Measurements from ENCODE around the gene HTR4.
"Not testable (repeated sequence)": the region's sequence is repeated elsewhere in the genome, so short reads cannot be mapped to it uniquely, and the experiment has no call there.

Gene HTR4

GRCh38 chr5:148541054-148541835 lies 113.1 kb downstream of the HTR4 start:
- peaks cover 6% of the 10 kb centered on the region for H3K9me3 Mint-ChIP-seq

GRCh38 chr5:148540647-148541046 lies 113.7 kb downstream of the HTR4 start:
- no peak overlapping the region for H3K4me3 Mint-ChIP-seq
- H3K27ac Mint-ChIP-seq: no peak overlapping the region
- peaks cover 5% of the 10 kb centered on the region for H3K27me3 Mint-ChIP-seq
- peaks cover 6% of the 10 kb centered on the region for H3K9me3 Mint-ChIP-seq
- no peaks in the 10 kb centered on the region for H3K4me1 Mint-ChIP-seq
- H3K36me3 Mint-ChIP-seq: no peaks in the 10 kb centered on the region

More at GRCh38 chr5:148541054-148541835, 113.1 kb downstream of the HTR4 start:
- Mint-ChIP-seq H3K4me3 (no peak overlapping the region), H3K36me3 (no peaks in the 10 kb centered on the region), H3K27me3 (peaks cover 5% of the 10 kb centered on the region), H3K4me1 (no peaks in the 10 kb centered on the region), H3K27ac (no peak overlapping the region)

DNA sequence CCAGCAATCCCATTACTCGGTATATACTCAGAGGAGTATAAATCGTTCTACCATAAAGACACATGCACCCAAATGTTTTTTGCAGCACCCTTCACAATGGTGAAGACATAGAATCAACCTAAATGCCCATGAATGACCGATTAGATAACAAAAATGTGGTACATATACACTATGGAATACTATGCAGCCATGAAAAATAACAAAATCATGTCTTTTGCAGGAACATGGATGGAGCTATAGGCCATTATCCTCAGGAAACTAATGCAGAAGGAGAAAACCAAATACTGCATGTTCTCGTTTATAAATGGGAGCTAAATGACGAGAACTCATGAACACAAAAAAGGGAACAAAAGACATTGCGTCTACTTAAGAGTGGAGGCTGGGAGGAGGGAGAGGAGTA lies 114.5 kb downstream of the HTR4 start:
- Mint-ChIP-seq H3K36me3 (no peaks in the 10 kb centered on the region), H3K27me3 (peaks cover 10% of the 10 kb centered on the region), H3K4me3 (no peak overlapping the region), H3K27ac (no peak overlapping the region), H3K9me3 (peaks cover 6% of the 10 kb centered on the region), H3K4me1 (no peaks in the 10 kb centered on the region)

DNA sequence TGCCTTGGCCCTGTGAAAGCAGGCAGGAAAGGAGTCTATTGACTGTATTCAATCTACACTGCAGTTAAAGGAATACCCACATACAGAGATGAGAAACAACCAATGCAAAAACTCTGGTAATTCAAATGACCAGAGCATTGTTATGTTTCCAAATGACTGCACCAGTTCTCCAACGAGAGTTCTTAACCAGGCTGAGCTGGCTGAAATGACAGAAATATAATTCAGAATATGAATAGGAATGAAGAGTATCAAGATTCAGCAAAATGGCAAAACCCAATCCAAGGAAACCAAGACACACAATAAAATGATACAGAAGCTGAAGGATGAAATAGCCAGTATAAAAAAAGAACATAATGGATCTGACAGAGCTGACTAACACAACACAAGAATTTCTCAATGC lies 119.1 kb downstream of the HTR4 start:
- peaks cover 6% of the 10 kb centered on the region for H3K27me3 Mint-ChIP-seq
- no peaks in the 10 kb centered on the region for H3K36me3 Mint-ChIP-seq
- peaks cover 6% of the 10 kb centered on the region for H3K9me3 Mint-ChIP-seq
- no peak overlapping the region for H3K4me3 Mint-ChIP-seq
- no peak overlapping the region for H3K27ac Mint-ChIP-seq
- H3K4me1 Mint-ChIP-seq: no peaks in the 10 kb centered on the region

DNA sequence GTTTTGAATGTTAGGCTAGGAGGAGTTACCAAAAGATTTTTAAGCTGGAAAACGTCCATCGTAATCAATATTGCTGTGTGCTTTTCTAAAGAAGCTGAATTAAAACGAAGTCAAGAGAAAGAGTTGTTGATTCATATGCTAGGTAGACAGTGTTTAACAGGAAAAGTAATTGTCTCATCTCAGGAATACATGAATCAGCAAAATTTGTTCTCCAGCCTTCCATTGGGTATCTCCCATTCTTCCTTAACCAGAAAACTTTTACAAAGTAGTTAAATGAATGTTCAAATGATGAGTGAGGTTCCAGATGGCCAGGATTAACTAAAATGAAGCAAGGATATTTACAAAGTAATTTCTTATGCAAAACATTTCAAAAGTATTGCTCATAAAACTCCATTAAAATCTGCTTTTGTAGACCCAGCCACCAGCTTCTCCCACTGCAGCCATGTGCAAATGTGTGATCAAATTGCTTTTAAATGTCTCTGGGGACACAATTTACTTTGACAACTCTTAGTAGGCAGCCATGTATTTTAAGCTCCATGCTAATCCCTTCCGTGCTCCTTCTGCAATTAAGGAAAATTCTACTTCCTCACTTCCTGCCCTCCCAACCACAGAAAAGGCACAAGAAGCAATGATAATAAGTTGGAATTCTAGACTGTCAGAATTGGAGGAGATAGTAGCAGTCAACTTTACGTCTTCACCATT lies 121.2 kb downstream of the HTR4 start:
- Mint-ChIP-seq H3K4me3 (no peak overlapping the region), H3K27ac (no peak overlapping the region), H3K9me3 (peaks cover 8% of the 10 kb centered on the region), H3K27me3 (peaks cover 8% of the 10 kb centered on the region), H3K36me3 (peaks cover 5% of the 10 kb centered on the region), H3K4me1 (no peaks in the 10 kb centered on the region)

DNA sequence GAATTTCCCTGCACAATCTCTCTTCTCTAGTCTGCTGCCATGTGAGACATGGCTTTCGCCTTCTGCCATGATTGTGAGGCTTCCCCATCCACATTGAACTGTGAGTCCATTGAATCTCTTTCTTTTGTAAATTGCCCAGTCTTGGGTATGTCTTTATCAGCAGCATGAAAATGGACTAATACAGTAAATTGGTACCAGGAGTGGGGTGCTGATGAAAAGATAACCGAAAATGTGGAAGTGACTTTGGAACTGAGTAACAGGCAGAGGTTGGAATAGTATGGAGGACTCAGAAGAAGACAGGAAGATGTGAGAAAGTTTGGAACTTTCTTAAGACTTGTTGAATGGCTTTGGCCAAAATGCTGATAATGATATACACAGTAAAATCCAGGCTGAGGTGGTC lies 124.9 kb downstream of the HTR4 start:
- not testable (repeated sequence) for H3K4me3 Mint-ChIP-seq, H3K4me1 Mint-ChIP-seq, H3K36me3 Mint-ChIP-seq, H3K27ac Mint-ChIP-seq, H3K9me3 Mint-ChIP-seq
- peaks cover 10% of the 10 kb centered on the region for H3K27me3 Mint-ChIP-seq

- Mint-ChIP-seq H3K9me3 (peaks cover 6% of the 10 kb centered on the region), H3K27me3 (peaks cover 14% of the 10 kb centered on the region), H3K36me3 (peaks cover 4% of the 10 kb centered on the region), H3K4me1 (no peaks in the 10 kb centered on the region), H3K27ac (no peak overlapping the region), H3K4me3 (no peak overlapping the region)
These were observed 129.6 kb downstream of the HTR4 start for GRCh38 chr5:148524721-148525120.

- H3K4me1 Mint-ChIP-seq: no peaks in the 10 kb centered on the region
- H3K36me3 Mint-ChIP-seq: no peaks in the 10 kb centered on the region
- H3K27me3 Mint-ChIP-seq: peaks cover 13% of the 10 kb centered on the region
- no peaks in the 10 kb centered on the region for H3K9me3 Mint-ChIP-seq
- no peak overlapping the region for H3K27ac Mint-ChIP-seq
- H3K4me3 Mint-ChIP-seq: no peak overlapping the region
These were observed 131.2 kb downstream of the HTR4 start for GRCh38 chr5:148523139-148523538.

- peaks cover 6% of the 10 kb centered on the region for H3K9me3 Mint-ChIP-seq
These were observed 138.9 kb downstream of the HTR4 start for GRCh38 chr5:148515460-148515859.

DNA sequence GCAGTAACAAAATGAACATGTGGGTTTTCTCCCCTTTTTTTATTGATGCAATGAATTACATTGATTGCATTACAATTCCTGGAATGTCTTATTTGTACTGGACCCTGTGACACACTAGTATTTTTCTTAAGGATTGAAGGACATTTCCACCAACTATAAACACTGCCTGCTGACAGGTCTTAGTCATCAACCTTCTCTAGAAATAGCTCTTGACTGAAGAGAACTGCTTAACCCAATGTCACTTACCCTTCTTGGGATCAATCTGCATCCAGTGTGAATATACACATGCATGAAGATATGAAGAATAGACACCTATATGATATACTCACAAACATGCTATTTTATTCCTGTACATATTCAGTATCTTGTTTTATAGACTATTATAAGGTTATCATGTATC lies 140.0 kb downstream of the HTR4 start:
- Mint-ChIP-seq H3K4me1 (no peaks in the 10 kb centered on the region), H3K9me3 (peaks cover 6% of the 10 kb centered on the region), H3K27me3 (peaks cover 5% of the 10 kb centered on the region), H3K36me3 (no peaks in the 10 kb centered on the region), H3K4me3 (no peak overlapping the region), H3K27ac (no peak overlapping the region)

More at GRCh38 chr5:148515460-148515859, 138.9 kb downstream of the HTR4 start:
- Mint-ChIP-seq H3K4me1 (no peaks in the 10 kb centered on the region), H3K36me3 (no peaks in the 10 kb centered on the region), H3K27me3 (peaks cover 5% of the 10 kb centered on the region), H3K4me3 (no peak overlapping the region), H3K27ac (no peak overlapping the region)

DNA sequence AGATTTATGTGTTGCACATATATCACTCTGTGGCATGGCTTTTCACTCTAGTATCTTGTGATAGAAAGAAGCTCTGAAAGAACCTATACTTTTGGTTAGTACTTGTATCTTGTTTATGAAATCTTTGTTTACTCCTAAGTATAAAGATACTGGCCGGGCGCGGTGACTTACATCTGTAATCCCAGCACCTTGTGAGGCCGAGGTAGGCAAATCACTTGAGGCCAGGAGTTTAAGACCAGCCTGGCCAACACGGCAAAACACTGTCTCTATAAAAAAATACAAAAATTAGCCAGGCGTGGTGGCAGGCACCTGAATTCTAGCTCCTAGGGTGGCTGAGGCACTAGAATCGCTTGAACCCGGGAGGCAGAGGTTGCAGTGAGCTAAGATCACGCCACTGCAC lies 141.8 kb downstream of the HTR4 start:
- peaks cover 1% of the 10 kb centered on the region for H3K27me3 Mint-ChIP-seq
- no peaks in the 10 kb centered on the region for H3K36me3 Mint-ChIP-seq
- H3K9me3 Mint-ChIP-seq: peaks cover 6% of the 10 kb centered on the region
- H3K4me3 Mint-ChIP-seq: no peak overlapping the region
- H3K27ac Mint-ChIP-seq: no peak overlapping the region
- H3K4me1 Mint-ChIP-seq: no peaks in the 10 kb centered on the region

DNA sequence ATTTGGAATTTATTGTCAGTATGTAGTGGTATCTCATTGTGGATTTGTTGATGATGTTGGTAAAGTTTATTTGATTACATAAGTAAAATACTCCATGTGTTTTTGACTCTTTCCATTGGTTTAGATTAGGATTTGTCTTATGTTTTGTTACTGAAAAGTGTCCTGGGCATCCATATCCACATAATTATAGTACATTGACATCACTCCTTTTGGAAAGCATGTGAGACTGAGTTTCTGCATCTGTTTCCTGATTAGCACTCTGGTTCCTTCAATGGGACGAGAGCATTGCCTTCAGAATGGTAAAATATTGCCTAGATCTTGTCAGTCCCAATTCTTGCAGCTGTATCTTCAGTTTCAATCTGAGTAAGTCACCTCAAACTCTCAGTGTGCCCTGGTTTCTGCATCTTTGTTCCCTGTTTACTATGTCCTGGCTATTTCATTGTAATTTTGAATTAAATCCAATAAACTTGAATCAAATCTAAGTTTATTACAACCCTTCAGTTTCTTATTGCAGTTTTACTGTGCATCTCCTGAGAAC lies 142.4 kb downstream of the HTR4 start:
- Mint-ChIP-seq H3K4me3 (no peak overlapping the region), H3K36me3 (no peaks in the 10 kb centered on the region), H3K27ac (no peak overlapping the region), H3K27me3 (peaks cover 1% of the 10 kb centered on the region), H3K4me1 (no peaks in the 10 kb centered on the region), H3K9me3 (peaks cover 6% of the 10 kb centered on the region)

DNA sequence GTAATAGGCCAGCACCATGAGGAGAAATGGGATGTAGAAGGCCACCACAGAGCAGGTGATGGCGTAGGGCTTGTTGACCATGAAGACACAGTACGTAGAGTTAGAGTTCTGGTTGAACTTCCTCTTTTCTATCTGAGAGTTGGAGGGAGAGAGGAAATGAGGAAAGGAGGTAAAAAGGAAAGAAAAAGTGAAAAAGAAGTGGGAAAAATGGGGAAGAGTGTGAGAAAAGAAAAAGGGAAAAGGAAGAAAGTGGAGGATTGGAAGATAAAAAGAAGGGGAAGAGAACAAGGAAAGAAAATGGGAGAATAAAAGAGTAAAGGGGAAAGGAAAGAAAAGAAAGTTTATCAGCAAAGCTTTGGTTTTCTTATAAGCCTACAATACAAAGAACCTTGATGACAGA lies 144.4 kb downstream of the HTR4 start:
- Mint-ChIP-seq H3K4me1 (no peaks in the 10 kb centered on the region), H3K4me3 (no peak overlapping the region), H3K9me3 (no peaks in the 10 kb centered on the region), H3K27me3 (no peaks in the 10 kb centered on the region), H3K27ac (no peak overlapping the region), H3K36me3 (no peaks in the 10 kb centered on the region)

GRCh38 chr5:148507648-148508047 lies 146.7 kb downstream of the HTR4 start:
- no peaks in the 10 kb centered on the region for H3K27me3 Mint-ChIP-seq
- H3K9me3 Mint-ChIP-seq: no peaks in the 10 kb centered on the region
- H3K4me3 Mint-ChIP-seq: no peak overlapping the region
- no peaks in the 10 kb centered on the region for H3K36me3 Mint-ChIP-seq
- no peaks in the 10 kb centered on the region for H3K4me1 Mint-ChIP-seq
- no peak overlapping the region for H3K27ac Mint-ChIP-seq

- Mint-ChIP-seq H3K27ac (no peak overlapping the region), H3K36me3 (no peaks in the 10 kb centered on the region), H3K9me3 (no peaks in the 10 kb centered on the region), H3K27me3 (peaks cover 15% of the 10 kb centered on the region), H3K4me1 (no peaks in the 10 kb centered on the region), H3K4me3 (no peak overlapping the region)
These were observed 154.9 kb downstream of the HTR4 start for GRCh38 chr5:148499452-148499851.

GRCh38 chr5:148497757-148498156 lies 156.6 kb downstream of the HTR4 start:
- H3K27ac Mint-ChIP-seq: no peak overlapping the region
- H3K9me3 Mint-ChIP-seq: no peaks in the 10 kb centered on the region
- no peak overlapping the region for H3K4me3 Mint-ChIP-seq
- no peaks in the 10 kb centered on the region for H3K4me1 Mint-ChIP-seq
- H3K27me3 Mint-ChIP-seq: peaks cover 19% of the 10 kb centered on the region
- H3K36me3 Mint-ChIP-seq: no peaks in the 10 kb centered on the region

Measured in activated naive CD4-positive, alpha-beta T cell treated with anti-CD3 and anti-CD28 coated beads, Interleukin-2, amount 50 U/mL, for 24 hours (primary cell).